WTC11 (cell line): ENCODE results near the gene JADE1. TPM values are rescaled to one million over a fixed set of nuclear protein-coding genes. Genes with fewer than 3 reads are reported as not detected.

ENCODE experiments used
- ATAC-seq: fragments of 200-7000 bp; cut with Tn5 transposase; 2 replicates; pipeline ENCODE4 v1.10.0; 2021; ENCODE audit warnings: mild to moderate bottlenecking, moderate library complexity
- CTCF ChIA-PET: fragments of 300-600 bp; sonication (Branson Sonifier 250); formaldehyde crosslinking; loops from one replicate; lab custom pipeline; 2021; ENCODE audit warnings: antibody characterized with exemption; lab: Charles Lee
- POLR2A ChIA-PET: fragments of 350-600 bp; sonication (Branson Sonifier 250); formaldehyde crosslinking; loops from one replicate; lab custom pipeline; 2021; ENCODE audit warnings: antibody characterized with exemption; lab: Charles Lee
- DNase-seq: peaks from one replicate; pipeline ENCODE4 v3.0.0; 2021; ENCODE audit warnings: low spot score
- H3K27ac Mint-ChIP-seq: 2 replicates; pipeline ENCODE4 v1.8.0; 2021; ENCODE audit warnings: mixed read lengths
- H3K27me3 Mint-ChIP-seq: 2 replicates; pipeline ENCODE4 v1.8.0; 2021; ENCODE audit warnings: low read depth, mild to moderate bottlenecking, moderate library complexity, mixed read lengths
- H3K36me3 Mint-ChIP-seq: 2 replicates; pipeline ENCODE4 v1.8.0; 2021; ENCODE audit warnings: mixed read lengths
- H3K4me1 Mint-ChIP-seq: 2 replicates; pipeline ENCODE4 v1.8.0; 2022; ENCODE audit warnings: mixed read lengths
- H3K4me3 Mint-ChIP-seq: 2 replicates; pipeline ENCODE4 v1.8.0; 2021; ENCODE audit warnings: mild to moderate bottlenecking, moderate library complexity, mixed read lengths
- H3K9me3 Mint-ChIP-seq: 2 replicates; pipeline ENCODE4 v1.8.0; 2021; ENCODE audit warnings: mixed read lengths
- ETV6 ChIP-seq: sonication (generic); formaldehyde crosslinking; IDR thresholded peaks from 2 replicates; pipeline ENCODE4 v1.8.1; 2022; ENCODE audit warnings: mild to moderate bottlenecking, missing genetic modification reagents
- FOXK1 ChIP-seq: sonication (generic); formaldehyde crosslinking; IDR thresholded peaks from 2 replicates; pipeline ENCODE4 v1.8.0; 2022; ENCODE audit warnings: mild to moderate bottlenecking, moderate library complexity, missing genetic modification reagents
- GABPB1 ChIP-seq: sonication (generic); formaldehyde crosslinking; IDR thresholded peaks from 2 replicates; pipeline ENCODE4 v1.8.1; 2023; ENCODE audit warnings: mild to moderate bottlenecking, missing genetic modification reagents
- GTF2I ChIP-seq: fragments of 250-450 bp; sonication (Bioruptor Pico); conservative IDR thresholded peaks from 2 replicates; pipeline ENCODE4 v1.4.0; 2021; ENCODE audit warnings: mild to moderate bottlenecking
- MYBL2 ChIP-seq: sonication (generic); formaldehyde crosslinking; IDR thresholded peaks from 2 replicates; pipeline ENCODE4 v1.8.1; 2023; ENCODE audit warnings: mild to moderate bottlenecking, moderate library complexity, missing genetic modification reagents
- PRRX2 ChIP-seq: fragments of 250-450 bp; sonication (Bioruptor Pico); IDR thresholded peaks from 2 replicates; pipeline ENCODE4 v1.8.0; 2021; ENCODE audit warnings: mild to moderate bottlenecking
- SMAD3 ChIP-seq: sonication (generic); formaldehyde crosslinking; IDR thresholded peaks from 2 replicates; pipeline ENCODE4 v1.8.0; 2022; ENCODE audit warnings: missing genetic modification reagents, mild to moderate bottlenecking, borderline replicate concordance
- total RNA-seq: library from RNA; stranded (reverse); gene quantifications from 3 replicates; pipeline ENCODE4 v1.2.3, GENCODE V29; 2021
- TF ChIP-seq, protein P1 (sequence below): sonication (generic); formaldehyde crosslinking; IDR thresholded peaks from 2 replicates; pipeline ENCODE4 v1.8.1; 2022; ENCODE audit warnings: mild to moderate bottlenecking, missing genetic modification reagents, moderate library complexity, borderline replicate concordance
- TF ChIP-seq, protein P2 (sequence below): sonication (generic); formaldehyde crosslinking; IDR thresholded peaks from 2 replicates; pipeline ENCODE4 v1.8.0; 2022; ENCODE audit warnings: mild to moderate bottlenecking, missing genetic modification reagents
- TF ChIP-seq, protein P3 (sequence below): fragments of 250-450 bp; sonication (Bioruptor Pico); IDR thresholded peaks from 2 replicates; pipeline ENCODE4 v1.9.0; 2021; ENCODE audit warnings: mild to moderate bottlenecking
- TF ChIP-seq, protein P4 (sequence below): sonication (generic); formaldehyde crosslinking; IDR thresholded peaks from 2 replicates; pipeline ENCODE4 v1.8.1; 2023; ENCODE audit warnings: mild to moderate bottlenecking, missing genetic modification reagents
- TF ChIP-seq, protein P5 (sequence below): sonication (generic); formaldehyde crosslinking; IDR thresholded peaks from 2 replicates; pipeline ENCODE4 v1.8.1; 2023; ENCODE audit warnings: mild to moderate bottlenecking, moderate library complexity, missing genetic modification reagents
- TF ChIP-seq, protein P6 (sequence below): sonication (generic); formaldehyde crosslinking; IDR thresholded peaks from 2 replicates; pipeline ENCODE4 v1.8.0; 2022; ENCODE audit warnings: missing genetic modification reagents
- TF ChIP-seq, protein P7 (sequence below): fragments of 250-450 bp; sonication (Bioruptor Pico); IDR thresholded peaks from 2 replicates; pipeline ENCODE4 v1.8.0; 2021; ENCODE audit warnings: mild to moderate bottlenecking

Gene JADE1
- total RNA-seq, 1 experiment from 2014 or later, result 132 TPM

DNA sequence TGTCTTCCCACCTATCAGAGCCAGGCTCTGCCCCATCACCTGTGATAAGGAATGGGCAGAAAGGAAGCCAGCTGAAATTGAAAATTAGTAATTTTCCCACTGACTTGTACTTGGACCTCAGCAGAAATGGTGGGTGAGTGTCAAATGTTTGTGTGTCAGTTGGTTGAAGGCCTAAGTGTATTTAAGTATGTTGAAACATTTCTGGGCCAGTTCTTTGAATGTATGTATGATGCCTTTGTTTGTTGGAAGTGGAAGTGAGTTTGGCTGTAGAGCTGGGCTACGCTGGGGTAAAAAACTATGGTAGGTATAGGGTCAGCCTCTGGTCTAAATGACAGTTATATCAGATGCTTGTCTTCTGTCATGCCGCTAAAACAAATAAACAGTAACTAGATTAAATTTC lies 27.7 kb downstream of the JADE1 start:
- H3K27ac Mint-ChIP-seq, result peak overlapping the region; percentile 47; the same call in 1 of the 2 replicates
- POLR2A ChIA-PET, result no interaction called here
- DNase-seq (no peak), ATAC-seq (no peak)
- peaks cover 83% of the 10 kb centered on the region for H3K4me1 Mint-ChIP-seq
- no peak overlapping the region for H3K4me3 Mint-ChIP-seq
- H3K9me3 Mint-ChIP-seq, result no peaks in the 10 kb centered on the region
- CTCF ChIA-PET, result interaction anchor here (0.8 kb wide), 1 partner anchor 19 kb away, joined by 3 read pairs; no protein-coding TSS in a partner anchor
- TF ChIP-seq GTF2I, result no peak
- no peaks in the 10 kb centered on the region for H3K27me3 Mint-ChIP-seq
- peaks cover 66% of the 10 kb centered on the region for H3K36me3 Mint-ChIP-seq

DNA sequence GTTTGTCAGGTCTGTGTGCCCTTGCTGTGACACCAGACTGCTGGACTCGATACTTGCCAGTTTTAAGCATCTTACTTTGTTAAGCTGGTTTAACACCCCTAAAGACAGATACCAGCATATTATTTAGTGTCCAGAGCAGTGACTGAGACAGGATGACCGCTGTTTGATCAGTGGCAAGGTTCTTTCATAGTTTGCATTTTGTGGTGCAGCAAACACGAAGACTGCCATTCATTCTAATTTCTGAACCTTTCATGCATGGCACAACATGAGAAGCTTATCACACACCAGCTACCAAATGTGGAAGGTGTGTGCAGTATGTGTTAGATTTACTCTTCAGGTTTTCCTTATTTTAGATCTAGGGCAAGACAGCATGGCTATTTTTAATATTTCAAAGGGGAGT lies 28.2 kb downstream of the JADE1 start:
- H3K4me3 Mint-ChIP-seq, result no peak overlapping the region
- H3K27me3 Mint-ChIP-seq, result no peaks in the 10 kb centered on the region
- DNase-seq (no peak), ATAC-seq (no peak)
- ChIA-PET CTCF (interaction anchor here (0.8 kb wide), 1 partner anchor 19 kb away, joined by 3 read pairs; no protein-coding TSS in a partner anchor), POLR2A (no interaction called here)
- H3K9me3 Mint-ChIP-seq, result no peaks in the 10 kb centered on the region
- peaks cover 83% of the 10 kb centered on the region for H3K4me1 Mint-ChIP-seq
- peaks cover 66% of the 10 kb centered on the region for H3K36me3 Mint-ChIP-seq
- peak overlapping the region; percentile 47 for H3K27ac Mint-ChIP-seq
- TF ChIP-seq ETV6 (CRISPR knock-in tag), result no peak
- TF ChIP-seq, protein P1, sequence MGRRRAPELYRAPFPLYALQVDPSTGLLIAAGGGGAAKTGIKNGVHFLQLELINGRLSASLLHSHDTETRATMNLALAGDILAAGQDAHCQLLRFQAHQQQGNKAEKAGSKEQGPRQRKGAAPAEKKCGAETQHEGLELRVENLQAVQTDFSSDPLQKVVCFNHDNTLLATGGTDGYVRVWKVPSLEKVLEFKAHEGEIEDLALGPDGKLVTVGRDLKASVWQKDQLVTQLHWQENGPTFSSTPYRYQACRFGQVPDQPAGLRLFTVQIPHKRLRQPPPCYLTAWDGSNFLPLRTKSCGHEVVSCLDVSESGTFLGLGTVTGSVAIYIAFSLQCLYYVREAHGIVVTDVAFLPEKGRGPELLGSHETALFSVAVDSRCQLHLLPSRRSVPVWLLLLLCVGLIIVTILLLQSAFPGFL (CRISPR knock-in tag), result no peak

DNA sequence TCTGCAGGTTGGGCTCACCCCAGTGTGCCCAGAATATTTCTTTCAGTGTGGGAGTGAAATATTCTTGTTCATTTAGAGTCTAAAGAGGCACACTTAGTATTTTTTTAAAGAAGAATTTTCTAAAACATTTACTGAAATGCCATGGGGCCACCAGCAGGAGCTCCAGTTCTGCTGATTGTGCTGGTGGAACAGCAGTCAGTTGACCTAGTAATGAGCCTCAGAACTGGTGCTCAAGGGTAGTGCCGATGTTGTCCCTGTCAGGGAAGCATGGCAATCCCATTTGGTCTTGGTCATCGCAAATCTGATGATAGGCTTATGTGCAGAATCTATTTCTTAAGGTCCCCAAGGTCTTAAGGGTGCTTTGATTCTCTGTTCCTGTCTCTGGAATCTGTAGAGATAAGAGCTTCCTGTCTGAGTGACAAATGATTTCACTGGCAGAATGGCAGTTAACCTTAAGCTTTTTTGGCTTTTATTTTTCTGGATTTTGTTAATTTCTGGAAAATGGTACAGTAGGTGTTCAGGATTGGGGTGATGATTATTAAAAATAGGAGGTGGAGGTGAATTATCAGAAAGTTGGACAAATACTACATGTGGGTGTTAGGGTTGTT lies 31.3 kb downstream of the JADE1 start:
- no peak for DNase-seq
- Mint-ChIP-seq H3K9me3 (no peaks in the 10 kb centered on the region), H3K36me3 (peaks cover 74% of the 10 kb centered on the region), H3K27me3 (no peaks in the 10 kb centered on the region), H3K4me1 (peaks cover 81% of the 10 kb centered on the region), H3K27ac (peak overlapping the region; percentile 66), H3K4me3 (no peak overlapping the region; the same call in 1 of the 2 replicates)
- ChIA-PET POLR2A (interaction anchor here (1.8 kb wide), 1 partner anchor 29 kb away, joined by 7 read pairs; no protein-coding TSS in a partner anchor), CTCF (no interaction called here)
- TF ChIP-seq, protein P2, sequence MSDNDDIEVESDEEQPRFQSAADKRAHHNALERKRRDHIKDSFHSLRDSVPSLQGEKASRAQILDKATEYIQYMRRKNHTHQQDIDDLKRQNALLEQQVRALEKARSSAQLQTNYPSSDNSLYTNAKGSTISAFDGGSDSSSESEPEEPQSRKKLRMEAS, result no peak
- TF ChIP-seq MYBL2 (CRISPR knock-in tag) (no peak), FOXK1 (CRISPR knock-in tag) (no peak), PRRX2 (no peak), ETV6 (CRISPR knock-in tag) (no peak), GABPB1 (CRISPR knock-in tag) (no peak)
- TF ChIP-seq, protein P3, sequence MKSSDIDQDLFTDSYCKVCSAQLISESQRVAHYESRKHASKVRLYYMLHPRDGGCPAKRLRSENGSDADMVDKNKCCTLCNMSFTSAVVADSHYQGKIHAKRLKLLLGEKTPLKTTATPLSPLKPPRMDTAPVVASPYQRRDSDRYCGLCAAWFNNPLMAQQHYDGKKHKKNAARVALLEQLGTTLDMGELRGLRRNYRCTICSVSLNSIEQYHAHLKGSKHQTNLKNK, result no peak
- TF ChIP-seq, protein P4, sequence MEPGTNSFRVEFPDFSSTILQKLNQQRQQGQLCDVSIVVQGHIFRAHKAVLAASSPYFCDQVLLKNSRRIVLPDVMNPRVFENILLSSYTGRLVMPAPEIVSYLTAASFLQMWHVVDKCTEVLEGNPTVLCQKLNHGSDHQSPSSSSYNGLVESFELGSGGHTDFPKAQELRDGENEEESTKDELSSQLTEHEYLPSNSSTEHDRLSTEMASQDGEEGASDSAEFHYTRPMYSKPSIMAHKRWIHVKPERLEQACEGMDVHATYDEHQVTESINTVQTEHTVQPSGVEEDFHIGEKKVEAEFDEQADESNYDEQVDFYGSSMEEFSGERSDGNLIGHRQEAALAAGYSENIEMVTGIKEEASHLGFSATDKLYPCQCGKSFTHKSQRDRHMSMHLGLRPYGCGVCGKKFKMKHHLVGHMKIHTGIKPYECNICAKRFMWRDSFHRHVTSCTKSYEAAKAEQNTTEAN (CRISPR knock-in tag), result no peak
- TF ChIP-seq, protein P5, sequence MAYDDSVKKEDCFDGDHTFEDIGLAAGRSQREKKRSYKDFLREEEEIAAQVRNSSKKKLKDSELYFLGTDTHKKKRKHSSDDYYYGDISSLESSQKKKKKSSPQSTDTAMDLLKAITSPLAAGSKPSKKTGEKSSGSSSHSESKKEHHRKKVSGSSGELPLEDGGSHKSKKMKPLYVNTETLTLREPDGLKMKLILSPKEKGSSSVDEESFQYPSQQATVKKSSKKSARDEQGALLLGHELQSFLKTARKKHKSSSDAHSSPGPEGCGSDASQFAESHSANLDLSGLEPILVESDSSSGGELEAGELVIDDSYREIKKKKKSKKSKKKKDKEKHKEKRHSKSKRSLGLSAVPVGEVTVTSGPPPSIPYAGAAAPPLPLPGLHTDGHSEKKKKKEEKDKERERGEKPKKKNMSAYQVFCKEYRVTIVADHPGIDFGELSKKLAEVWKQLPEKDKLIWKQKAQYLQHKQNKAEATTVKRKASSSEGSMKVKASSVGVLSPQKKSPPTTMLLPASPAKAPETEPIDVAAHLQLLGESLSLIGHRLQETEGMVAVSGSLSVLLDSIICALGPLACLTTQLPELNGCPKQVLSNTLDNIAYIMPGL (CRISPR knock-in tag), result no peak
- no peak for ATAC-seq

DNA sequence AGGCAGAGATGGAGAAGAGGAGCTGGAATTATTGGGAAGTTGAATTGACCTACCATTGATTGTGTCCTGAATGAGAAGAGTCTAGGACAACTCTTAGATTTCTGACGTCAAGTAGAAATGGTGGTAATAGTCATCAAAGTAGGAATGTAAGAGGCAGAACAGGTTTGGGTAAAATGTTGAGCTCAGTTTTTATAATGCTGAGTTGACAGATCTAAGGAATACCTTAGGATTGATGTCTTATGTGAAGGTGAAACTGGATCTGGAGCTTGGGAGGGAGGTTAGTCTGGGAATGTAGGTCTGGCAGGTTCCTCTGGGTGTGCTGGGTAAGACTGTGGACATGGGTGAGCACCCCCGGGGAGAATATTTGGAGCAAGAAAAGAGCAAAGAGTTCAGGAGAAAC lies 31.9 kb downstream of the JADE1 start:
- ATAC-seq, result no peak

More for the DNA sequence above, 31.9 kb downstream of the JADE1 start:
- Mint-ChIP-seq H3K27me3 (no peaks in the 10 kb centered on the region), H3K27ac (peak overlapping the region; percentile 66), H3K36me3 (peaks cover 77% of the 10 kb centered on the region), H3K4me3 (no peak overlapping the region), H3K4me1 (peaks cover 77% of the 10 kb centered on the region), H3K9me3 (no peaks in the 10 kb centered on the region)
- TF ChIP-seq, protein P6, sequence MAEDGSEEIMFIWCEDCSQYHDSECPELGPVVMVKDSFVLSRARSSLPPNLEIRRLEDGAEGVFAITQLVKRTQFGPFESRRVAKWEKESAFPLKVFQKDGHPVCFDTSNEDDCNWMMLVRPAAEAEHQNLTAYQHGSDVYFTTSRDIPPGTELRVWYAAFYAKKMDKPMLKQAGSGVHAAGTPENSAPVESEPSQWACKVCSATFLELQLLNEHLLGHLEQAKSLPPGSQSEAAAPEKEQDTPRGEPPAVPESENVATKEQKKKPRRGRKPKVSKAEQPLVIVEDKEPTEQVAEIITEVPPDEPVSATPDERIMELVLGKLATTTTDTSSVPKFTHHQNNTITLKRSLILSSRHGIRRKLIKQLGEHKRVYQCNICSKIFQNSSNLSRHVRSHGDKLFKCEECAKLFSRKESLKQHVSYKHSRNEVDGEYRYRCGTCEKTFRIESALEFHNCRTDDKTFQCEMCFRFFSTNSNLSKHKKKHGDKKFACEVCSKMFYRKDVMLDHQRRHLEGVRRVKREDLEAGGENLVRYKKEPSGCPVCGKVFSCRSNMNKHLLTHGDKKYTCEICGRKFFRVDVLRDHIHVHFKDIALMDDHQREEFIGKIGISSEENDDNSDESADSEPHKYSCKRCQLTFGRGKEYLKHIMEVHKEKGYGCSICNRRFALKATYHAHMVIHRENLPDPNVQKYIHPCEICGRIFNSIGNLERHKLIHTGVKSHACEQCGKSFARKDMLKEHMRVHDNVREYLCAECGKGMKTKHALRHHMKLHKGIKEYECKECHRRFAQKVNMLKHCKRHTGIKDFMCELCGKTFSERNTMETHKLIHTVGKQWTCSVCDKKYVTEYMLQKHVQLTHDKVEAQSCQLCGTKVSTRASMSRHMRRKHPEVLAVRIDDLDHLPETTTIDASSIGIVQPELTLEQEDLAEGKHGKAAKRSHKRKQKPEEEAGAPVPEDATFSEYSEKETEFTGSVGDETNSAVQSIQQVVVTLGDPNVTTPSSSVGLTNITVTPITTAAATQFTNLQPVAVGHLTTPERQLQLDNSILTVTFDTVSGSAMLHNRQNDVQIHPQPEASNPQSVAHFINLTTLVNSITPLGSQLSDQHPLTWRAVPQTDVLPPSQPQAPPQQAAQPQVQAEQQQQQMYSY (CRISPR knock-in tag), result no peak
- TF ChIP-seq GTF2I (no peak), SMAD3 (CRISPR knock-in tag) (no peak)
- TF ChIP-seq, protein P7, sequence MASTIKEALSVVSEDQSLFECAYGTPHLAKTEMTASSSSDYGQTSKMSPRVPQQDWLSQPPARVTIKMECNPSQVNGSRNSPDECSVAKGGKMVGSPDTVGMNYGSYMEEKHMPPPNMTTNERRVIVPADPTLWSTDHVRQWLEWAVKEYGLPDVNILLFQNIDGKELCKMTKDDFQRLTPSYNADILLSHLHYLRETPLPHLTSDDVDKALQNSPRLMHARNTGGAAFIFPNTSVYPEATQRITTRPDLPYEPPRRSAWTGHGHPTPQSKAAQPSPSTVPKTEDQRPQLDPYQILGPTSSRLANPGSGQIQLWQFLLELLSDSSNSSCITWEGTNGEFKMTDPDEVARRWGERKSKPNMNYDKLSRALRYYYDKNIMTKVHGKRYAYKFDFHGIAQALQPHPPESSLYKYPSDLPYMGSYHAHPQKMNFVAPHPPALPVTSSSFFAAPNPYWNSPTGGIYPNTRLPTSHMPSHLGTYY (CRISPR knock-in tag), result no peak
- DNase-seq, result no peak
- POLR2A ChIA-PET, result interaction anchor here (0.5 to 1.8 kb wide), 4 partner anchors 22 to 142 kb away, joined by 3 to 7 read pairs (median 6); no protein-coding TSS in a partner anchor
- CTCF ChIA-PET, result no interaction called here
